H1 (cell line): ENCODE data around the gene RGL3. TPM values are rescaled to one million over a fixed set of nuclear protein-coding genes. Genes with fewer than 3 reads are reported as not detected.

Experiments used
- CTCF ChIA-PET: fragments of 300-600 bp; sonication (Branson Sonifier 250); formaldehyde crosslinking; loops from one replicate; lab custom pipeline; 2021; ENCODE audit not compliant: partially characterized antibody; lab: Charles Lee
- POLR2A ChIA-PET: fragments of 300-600 bp; sonication (Branson Sonifier 250); formaldehyde crosslinking; loops from one replicate; lab custom pipeline; 2021; ENCODE audit warnings: inconsistent platforms; ENCODE audit not compliant: partially characterized antibody; lab: Charles Lee
- DNase-seq, 2 experiments: peaks; one replicate each; pipeline versions ENCODE4 v3.0.0 to v3.0.0-alpha.2; 2010 to 2022; ENCODE audit warnings: low spot score in 2 of 2, low read depth in 1 of 2, mixed read lengths in 1 of 2
- FAIRE-seq: peaks from 2 replicates; lab custom pipeline; 2011; peaks lifted over from hg19 to GRCh38; lab: Jason Lieb, UNC
- H2AFZ ChIP-seq: 2 replicates; pipeline ENCODE4 v1.8.1; 2012; ENCODE audit warnings: low read length, inconsistent platforms
- H2AK5ac ChIP-seq: 2 replicates; pipeline ENCODE4 v1.6.1; 2013; ENCODE audit warnings: low read depth, low read length
- H2BK120ac ChIP-seq: replicated peaks from 2 replicates; pipeline ENCODE3; 2013; ENCODE audit warnings: low read depth, low read length, inconsistent platforms
- H2BK12ac ChIP-seq: 2 replicates; pipeline ENCODE4 v1.6.1; 2013; ENCODE audit warnings: low read depth, low read length
- H2BK15ac ChIP-seq: 2 replicates; pipeline ENCODE4 v1.6.1; 2013; ENCODE audit warnings: low read length
- H2BK20ac ChIP-seq: 2 replicates; pipeline ENCODE4 v1.6.1; 2013; ENCODE audit warnings: low read length
- H2BK5ac ChIP-seq: 2 replicates; pipeline ENCODE4 v1.6.1; 2013; ENCODE audit warnings: low read depth, low read length
- H3K14ac ChIP-seq: 2 replicates; pipeline ENCODE4 v1.6.1; 2013; ENCODE audit warnings: inconsistent platforms; ENCODE audit not compliant: insufficient read length
- H3K18ac ChIP-seq: 2 replicates; pipeline ENCODE4 v1.6.1; 2013; ENCODE audit warnings: low read length; ENCODE audit errors: extremely low read depth
- H3K23ac ChIP-seq: 2 replicates; pipeline ENCODE4 v1.6.1; 2013; ENCODE audit warnings: inconsistent platforms; ENCODE audit not compliant: insufficient read length
- H3K23me2 ChIP-seq: 2 replicates; pipeline ENCODE4 v1.6.1; 2013; ENCODE audit warnings: low read depth, low read length
- H3K27ac ChIP-seq: 2 replicates; pipeline ENCODE4 v1.6.1; 2011; ENCODE audit warnings: low read depth, low read length, inconsistent platforms
- H3K27me3 ChIP-seq, 4 experiments: replicated peaks in 1 of 4; 1 replicate in 1 of 4; 2 replicates in 3 of 4; pipeline versions ENCODE4 v1.6.1 to v1.8.1; 2011 to 2013; ENCODE audit warnings: low read length in 3 of 4, mild to moderate bottlenecking in 3 of 4, inconsistent platforms in 2 of 4, mixed read lengths in 2 of 4, moderate library complexity in 1 of 4; ENCODE audit not compliant: control insufficient read depth in 3 of 4, insufficient read depth in 3 of 4; ENCODE audit errors: extremely low read depth in 1 of 4
- H3K36me3 ChIP-seq, 4 experiments: 2 replicates each; pipeline versions ENCODE4 v1.6.1 to v1.8.1; 2011 to 2013; ENCODE audit warnings: mild to moderate bottlenecking in 4 of 4, low read length in 3 of 4, moderate library complexity in 2 of 4, control low read depth in 1 of 4, inconsistent platforms in 1 of 4; ENCODE audit not compliant: insufficient read depth in 4 of 4, control insufficient read depth in 2 of 4
- H3K4ac ChIP-seq: replicated peaks from 2 replicates; pipeline ENCODE3; 2013; ENCODE audit warnings: low read length, low read depth, mixed read lengths, inconsistent platforms; ENCODE audit not compliant: insufficient read length
- H3K4me1 ChIP-seq, 4 experiments: replicated peaks in 1 of 4; 1 replicate in 1 of 4; 2 replicates in 3 of 4; pipeline versions ENCODE4 v1.6.1 to v1.8.1; 2011 to 2013; ENCODE audit warnings: low read length in 3 of 4, inconsistent platforms in 2 of 4, mixed read lengths in 1 of 4; ENCODE audit not compliant: insufficient read depth in 4 of 4, control insufficient read depth in 3 of 4
- H3K4me2 ChIP-seq, 2 experiments: 2 replicates each; pipeline versions ENCODE4 v1.6.1 to v1.8.1; 2011 to 2013; ENCODE audit warnings: low read depth in 2 of 2, low read length in 2 of 2, control low read depth in 1 of 2, inconsistent platforms in 1 of 2, mild to moderate bottlenecking in 1 of 2; ENCODE audit not compliant: insufficient read depth in 1 of 2
- H3K4me3 ChIP-seq, 4 experiments: fragments of 200-600, 300-600 bp in 1 of 4; sonication (generic), shearing (Covaris generic), sonication (Bioruptor Twin) in 1 of 4; 2 replicates each; pipeline versions ENCODE4 v1.5.1 to v1.8.1; 2011 to 2016; ENCODE audit warnings: low read length in 4 of 4, low read depth in 3 of 4, control low read depth in 2 of 4, inconsistent platforms in 2 of 4, mild to moderate bottlenecking in 2 of 4, mixed read lengths in 1 of 4, moderate library complexity in 1 of 4; ENCODE audit not compliant: insufficient read depth in 2 of 4; ENCODE audit errors: extremely low read depth in 1 of 4
- H3K56ac ChIP-seq: replicated peaks from 2 replicates; pipeline ENCODE3; 2013; ENCODE audit warnings: low read depth, mild to moderate bottlenecking, mixed read lengths, low read length, inconsistent platforms; ENCODE audit not compliant: insufficient read length
- H3K79me1 ChIP-seq: 2 replicates; pipeline ENCODE4 v1.6.1; 2013; ENCODE audit warnings: low read depth, low read length, control low read depth
- H3K79me2 ChIP-seq, 2 experiments: 2 replicates each; pipeline versions ENCODE4 v1.6.1 to v1.8.1; 2012 to 2013; ENCODE audit warnings: low read length in 2 of 2, mild to moderate bottlenecking in 2 of 2, inconsistent platforms in 1 of 2; ENCODE audit not compliant: insufficient read depth in 2 of 2, control insufficient read depth in 1 of 2
- H3K9ac ChIP-seq, 4 experiments: replicated peaks in 1 of 4; 1 replicate in 1 of 4; 2 replicates in 3 of 4; pipeline versions ENCODE4 v1.6.1 to v1.8.1; 2011 to 2013; ENCODE audit warnings: low read depth in 3 of 4, low read length in 3 of 4, control low read depth in 2 of 4, mild to moderate bottlenecking in 2 of 4, moderate library complexity in 2 of 4, inconsistent platforms in 1 of 4; ENCODE audit errors: extremely low read depth in 1 of 4
- H3K9me3 ChIP-seq, 2 experiments: 2 replicates each; pipeline versions ENCODE4 v1.6.1 to v1.8.1; 2012 to 2013; ENCODE audit warnings: mild to moderate bottlenecking in 2 of 2, moderate library complexity in 2 of 2, control low read depth in 1 of 2, inconsistent platforms in 1 of 2, low read depth in 1 of 2, low read length in 1 of 2, mixed read lengths in 1 of 2; ENCODE audit not compliant: insufficient read depth in 2 of 2
- H4K20me1 ChIP-seq, 2 experiments: replicated peaks in 1 of 2; 2 replicates each; pipeline versions ENCODE3 to v1.8.1; 2011 to 2013; ENCODE audit warnings: inconsistent platforms in 2 of 2, low read length in 2 of 2, mild to moderate bottlenecking in 1 of 2; ENCODE audit not compliant: insufficient read depth in 2 of 2, control insufficient read depth in 1 of 2
- H4K5ac ChIP-seq: 2 replicates; pipeline ENCODE4 v1.6.1; 2013; ENCODE audit warnings: low read length, low read depth, mixed read lengths, inconsistent platforms; ENCODE audit not compliant: insufficient read length
- H4K8ac ChIP-seq: 2 replicates; pipeline ENCODE4 v1.8.0; 2013; ENCODE audit warnings: mild to moderate bottlenecking, moderate library complexity, low read length, inconsistent platforms; ENCODE audit not compliant: insufficient read depth; ENCODE audit errors: extremely low read depth
- H4K91ac ChIP-seq: replicated peaks from 2 replicates; pipeline ENCODE3; 2013; ENCODE audit warnings: low read length, mixed read lengths, inconsistent platforms; ENCODE audit not compliant: insufficient read length
- FOSL1 ChIP-seq: IDR thresholded peaks from 2 replicates; pipeline ENCODE4 v1.6.1; 2011; ENCODE audit warnings: mild to moderate bottlenecking, low read depth, low read length, moderate library complexity; ENCODE audit not compliant: insufficient read depth
- HDAC2 ChIP-seq, 2 experiments: fragments of 300-600 bp in 1 of 2; sonication (generic) in 1 of 2; IDR thresholded peaks; 2 replicates each; pipeline ENCODE4 v1.6.1; 2011 to 2012; ENCODE audit warnings: low read depth in 2 of 2, low read length in 2 of 2, mild to moderate bottlenecking in 2 of 2, moderate library complexity in 2 of 2, borderline replicate concordance in 1 of 2, inconsistent platforms in 1 of 2
- NRF1 ChIP-seq: IDR thresholded peaks from 2 replicates; pipeline ENCODE4 v1.6.1; 2011; ENCODE audit warnings: mild to moderate bottlenecking, low read depth, low read length, improper control_type of control experiment
- PHF8 ChIP-seq: fragments of 200-600 bp; sonication (generic); conservative IDR thresholded peaks from 2 replicates; pipeline ENCODE4 v1.7.1; 2012; ENCODE audit warnings: low read depth, mild to moderate bottlenecking, inconsistent platforms, low read length, moderate library complexity
- SUZ12 ChIP-seq: fragments of 200-600 bp; sonication (generic); IDR thresholded peaks from 2 replicates; pipeline ENCODE4 v1.6.1; 2012; ENCODE audit warnings: mild to moderate bottlenecking, inconsistent platforms, low read length, moderate library complexity, mixed read lengths
- WGBS, 2 experiments: shearing (Covaris generic) in 1 of 2; methylation state at CpG; one replicate each; pipeline versions ENCODE4 v1.1.6 to v1.1.7; 2013 to 2015; ENCODE audit warnings: low lambda C conversion rate in 2 of 2, mixed read lengths in 2 of 2, inconsistent platforms in 1 of 2, low coverage in 1 of 2, missing lambda C conversion rate in 1 of 2; ENCODE audit not compliant: insufficient replicate concordance in 2 of 2, insufficient coverage in 1 of 2, insufficient read length in 1 of 2; ENCODE audit errors: extremely low coverage in 1 of 2, missing lambda C conversion rate in 1 of 2; 5-methylcytosine and 5-hydroxymethylcytosine counted together
- polyA plus RNA-seq, 7 experiments: library from polyadenylated mRNA; depleted of rRNA in 3 of 7; stranded (reverse) in 5 of 7; unstranded in 2 of 7; fragments of >200 nt in 5 of 7; fragments of 200-250 nt in 2 of 7; gene quantifications; 1 replicate in 5 of 7; 2 replicates in 1 of 7; 4 replicates in 1 of 7; pipeline versions ENCODE4 v1.2.1 to v1.2.3, GENCODE V29; 2011 to 2013; ENCODE audit warnings: missing spikeins in 2 of 7, mixed read lengths in 2 of 7
- total RNA-seq: library from RNA; stranded (reverse); fragmentation: NEBNext Ultra II Directional; extraction: Animal tissue kit (Norgen Biotek cat#: 25700); gene quantifications from 2 replicates; pipeline ENCODE4 v1.2.1, GENCODE V29; 2021

The RGL3 gene
- total and polyA plus RNA-seq, 2 of the 8 experiments (the other 6 are each of a cell fraction or from before 2014, with no cell fraction given): 36.9 to 40.9 TPM

GRCh38 chr19:11464333-11465265, 45.5 kb upstream of the RGL3 start:
- peak overlapping the region; percentile 50 to 52; a peak in 2 of 4 replicates for H3K4me2 ChIP-seq
- H3K27me3 ChIP-seq: no peaks in the 10 kb centered on the region
- no peaks in the 10 kb centered on the region for H3K9me3 ChIP-seq
- H3K27ac ChIP-seq: peak overlapping the region; percentile 22
- no peak overlapping the region for H2AFZ ChIP-seq
- peak; percentile 81 for FAIRE-seq
- peak overlapping the region; percentile 97 for H2BK12ac ChIP-seq
- TF ChIP-seq PHF8 (no peak), HDAC2 (IDR thresholded peaks at IDR 0.05; ENCODE audit: borderline replicate concordance in 1 of 2, low read depth in 2 of 2, low read length in 2 of 2) (no peak), SUZ12 (no peak), NRF1 (no peak), FOSL1 (no peak)
- peaks cover 0 to 9% of the 10 kb centered on the region in 2 experiments for H4K20me1 ChIP-seq
- H2BK15ac ChIP-seq: peak overlapping the region; percentile 21
- H3K4me3 ChIP-seq: 0 out of 8 replicates have a peak overlapping the region, but pooled peaks of 1 of the 4 experiments have one; percentile 34
- H4K5ac ChIP-seq: peak overlapping the region; percentile 80
- H4K91ac ChIP-seq: peak overlapping the region; percentile 99
- peak overlapping the region; percentile 100 for H3K56ac ChIP-seq
- peaks cover 4% of the 10 kb centered on the region; the same call in 1 of the 2 replicates for H3K79me1 ChIP-seq
- H2BK20ac ChIP-seq: peak overlapping the region; percentile 16
- H2BK5ac ChIP-seq: peak overlapping the region; percentile 67; the same call in 1 of the 2 replicates
- CTCF ChIA-PET: interaction anchor here (0.7 kb wide), 1 partner anchor 31 kb away, joined by 3 read pairs; no protein-coding TSS in a partner anchor
- no peaks in the 10 kb centered on the region for H3K36me3 ChIP-seq
- no peak overlapping the region for H3K23ac ChIP-seq
- peak overlapping the region; percentile 93 for H3K14ac ChIP-seq
- H4K8ac ChIP-seq: peak overlapping the region; percentile 51; the same call in 1 of the 2 replicates
- no peak overlapping the region; the same call in 1 of the 2 replicates for H3K18ac ChIP-seq
- POLR2A ChIA-PET: interaction anchor here (0.9 to 1.0 kb wide), 3 partner anchors 15 to 19 kb away, joined by 3 to 5 read pairs (median 3); no protein-coding TSS in a partner anchor
- H2AK5ac ChIP-seq: peak overlapping the region; percentile 95
- H3K4ac ChIP-seq: peak overlapping the region; percentile 100
- peaks cover 4 to 15% (median 10%) of the 10 kb centered on the region in 4 experiments; a peak in 6 of 7 replicates for H3K4me1 ChIP-seq
- peak overlapping the region in 1 of 4 experiments; percentile 67; a peak in 2 of 7 replicates for H3K9ac ChIP-seq
- WGBS, 2 experiments: 93 to 100% methylated on average over 3 to 9 of the region's 11 CpGs
- no peak for DNase-seq
- H3K23me2 ChIP-seq: peaks cover 9% of the 10 kb centered on the region; the same call in 1 of the 2 replicates
- peak overlapping the region; percentile 92 for H2BK120ac ChIP-seq
- H3K79me2 ChIP-seq: no peaks in the 10 kb centered on the region
